ENCODE results near the gene IL36RN.

IL36RN gene

DNA sequence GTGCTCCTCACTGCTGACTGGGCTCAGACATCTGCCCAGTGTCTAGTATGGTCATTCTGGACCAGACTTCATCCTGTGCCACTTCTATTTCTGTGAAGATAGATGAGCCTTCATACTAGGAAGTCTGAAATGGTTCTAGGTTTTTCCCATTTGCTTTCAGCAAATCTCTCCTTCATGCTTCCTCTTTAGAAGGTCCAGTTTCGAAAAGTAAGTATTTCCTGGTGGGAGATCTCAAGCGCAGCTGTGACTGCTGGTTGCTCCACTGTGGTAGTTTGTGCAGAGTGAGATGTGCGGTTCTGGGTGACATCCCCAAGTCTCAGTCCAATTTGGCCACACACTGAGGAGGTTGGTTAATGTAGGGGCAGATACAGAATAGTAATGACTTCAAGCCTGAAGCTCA lies 20.7 kb upstream of the IL36RN start:
- Histone ChIP-seq H3K27me3 (ENCODE audit: insufficient read depth, low read depth) (no peaks in the 10 kb centered on the region), H3K79me2 (ENCODE audit: insufficient read depth, low read depth) (no peaks in the 10 kb centered on the region), H3K4me3 (IDR thresholded peaks at IDR 0.05; ENCODE audit: insufficient read depth, low read depth, low read length) (no peak overlapping the region), H3K4me2 (no peak overlapping the region), H3K27ac (no peak overlapping the region), H2AFZ (ENCODE audit: low read depth) (no peak overlapping the region), H4K20me1 (ENCODE audit: insufficient read depth) (no peaks in the 10 kb centered on the region), H3K9ac (no peak overlapping the region), H3K36me3 (ENCODE audit: insufficient read depth) (no peaks in the 10 kb centered on the region), H3K4me1 (ENCODE audit: low read depth, poor library complexity, severe bottlenecking) (no peaks in the 10 kb centered on the region)
- TF ChIP-seq, protein P1, sequence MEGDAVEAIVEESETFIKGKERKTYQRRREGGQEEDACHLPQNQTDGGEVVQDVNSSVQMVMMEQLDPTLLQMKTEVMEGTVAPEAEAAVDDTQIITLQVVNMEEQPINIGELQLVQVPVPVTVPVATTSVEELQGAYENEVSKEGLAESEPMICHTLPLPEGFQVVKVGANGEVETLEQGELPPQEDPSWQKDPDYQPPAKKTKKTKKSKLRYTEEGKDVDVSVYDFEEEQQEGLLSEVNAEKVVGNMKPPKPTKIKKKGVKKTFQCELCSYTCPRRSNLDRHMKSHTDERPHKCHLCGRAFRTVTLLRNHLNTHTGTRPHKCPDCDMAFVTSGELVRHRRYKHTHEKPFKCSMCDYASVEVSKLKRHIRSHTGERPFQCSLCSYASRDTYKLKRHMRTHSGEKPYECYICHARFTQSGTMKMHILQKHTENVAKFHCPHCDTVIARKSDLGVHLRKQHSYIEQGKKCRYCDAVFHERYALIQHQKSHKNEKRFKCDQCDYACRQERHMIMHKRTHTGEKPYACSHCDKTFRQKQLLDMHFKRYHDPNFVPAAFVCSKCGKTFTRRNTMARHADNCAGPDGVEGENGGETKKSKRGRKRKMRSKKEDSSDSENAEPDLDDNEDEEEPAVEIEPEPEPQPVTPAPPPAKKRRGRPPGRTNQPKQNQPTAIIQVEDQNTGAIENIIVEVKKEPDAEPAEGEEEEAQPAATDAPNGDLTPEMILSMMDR (conservative IDR thresholded peaks at IDR 0.05; ENCODE audit: low read depth, low read length): no peak

DNA sequence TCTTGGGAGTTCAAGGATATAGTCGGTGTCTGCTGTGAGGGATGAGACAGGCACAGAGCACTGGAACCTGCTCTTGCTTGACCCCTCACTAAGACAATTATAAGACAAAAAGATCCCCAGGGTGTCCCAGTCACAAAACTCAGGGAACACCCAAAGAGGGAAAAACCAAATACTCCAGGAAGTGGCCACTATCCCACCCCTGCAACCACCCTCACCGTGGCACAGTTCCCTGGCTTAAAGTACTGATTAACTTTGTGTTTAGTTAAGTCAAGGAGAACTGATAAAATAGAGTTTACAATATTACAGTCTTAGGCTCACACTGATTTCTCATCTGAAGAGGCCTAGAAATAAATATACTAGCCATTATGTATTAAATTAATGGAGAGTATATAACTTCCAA lies 19.8 kb upstream of the IL36RN start:
- no peaks in the 10 kb centered on the region for H3K36me3 ChIP-seq (ENCODE audit: insufficient read depth)
- no peak overlapping the region for H3K9ac ChIP-seq
- no peak overlapping the region for H2AFZ ChIP-seq (ENCODE audit: low read depth)
- H3K4me1 ChIP-seq (ENCODE audit: low read depth, poor library complexity, severe bottlenecking): no peaks in the 10 kb centered on the region
- H4K20me1 ChIP-seq (ENCODE audit: insufficient read depth): no peaks in the 10 kb centered on the region
- H3K4me2 ChIP-seq: no peak overlapping the region
- H3K27me3 ChIP-seq (ENCODE audit: insufficient read depth, low read depth): no peaks in the 10 kb centered on the region
- TF ChIP-seq, protein P1 (conservative IDR thresholded peaks at IDR 0.05; ENCODE audit: low read depth, low read length): no peak
- no peak overlapping the region for H3K27ac ChIP-seq
- no peaks in the 10 kb centered on the region for H3K79me2 ChIP-seq (ENCODE audit: insufficient read depth, low read depth)
- no peak overlapping the region for H3K4me3 ChIP-seq (IDR thresholded peaks at IDR 0.05; ENCODE audit: insufficient read depth, low read depth, low read length)

DNA sequence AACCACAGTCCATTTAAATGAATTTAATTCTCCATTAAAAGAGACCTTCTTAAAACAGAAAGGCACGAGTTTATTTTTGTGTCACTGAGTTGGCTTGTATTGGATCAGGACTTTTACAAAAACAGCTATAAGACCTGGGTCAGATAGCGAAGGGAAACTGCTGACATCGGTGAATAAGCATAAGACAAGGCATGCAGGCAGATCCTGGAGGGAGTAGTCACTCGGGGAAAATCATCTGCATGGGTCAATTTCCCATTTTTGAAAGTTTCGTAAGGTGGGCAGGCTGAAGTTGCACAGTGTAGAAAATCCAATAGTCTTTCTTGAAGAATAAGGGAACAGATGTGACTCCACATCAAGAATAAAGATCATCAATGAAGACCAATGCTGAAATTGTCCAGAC lies 19.3 kb upstream of the IL36RN start:
- Histone ChIP-seq H3K4me3 (IDR thresholded peaks at IDR 0.05; ENCODE audit: insufficient read depth, low read depth, low read length) (no peak overlapping the region), H2AFZ (ENCODE audit: low read depth) (no peak overlapping the region), H3K4me2 (no peak overlapping the region), H3K9ac (no peak overlapping the region), H3K27ac (no peak overlapping the region), H4K20me1 (ENCODE audit: insufficient read depth) (no peaks in the 10 kb centered on the region), H3K4me1 (ENCODE audit: low read depth, poor library complexity, severe bottlenecking) (no peaks in the 10 kb centered on the region), H3K36me3 (ENCODE audit: insufficient read depth) (no peaks in the 10 kb centered on the region), H3K27me3 (ENCODE audit: insufficient read depth, low read depth) (no peaks in the 10 kb centered on the region), H3K79me2 (ENCODE audit: insufficient read depth, low read depth) (no peaks in the 10 kb centered on the region)
- TF ChIP-seq, protein P1 (conservative IDR thresholded peaks at IDR 0.05; ENCODE audit: low read depth, low read length): no peak

DNA sequence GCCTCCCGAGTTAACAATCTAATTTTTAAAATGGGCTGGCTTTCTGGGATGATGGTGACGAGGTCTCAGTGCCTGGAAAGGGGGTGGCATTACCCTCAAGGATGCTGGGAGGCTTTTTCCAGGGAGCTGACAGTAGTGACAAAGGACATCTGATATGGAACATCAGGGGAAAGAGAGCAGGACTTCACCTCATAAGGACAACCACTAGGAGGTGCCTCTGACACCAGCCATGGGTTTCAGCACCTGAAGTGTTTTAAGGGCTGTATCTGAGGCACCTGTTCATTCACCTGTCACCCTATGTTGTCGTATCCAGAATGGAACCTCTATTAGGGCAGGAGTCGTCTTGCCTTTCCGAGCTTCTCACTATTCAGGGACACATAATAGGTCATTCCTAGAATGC lies 17.1 kb upstream of the IL36RN start:
- TF ChIP-seq, protein P1 (conservative IDR thresholded peaks at IDR 0.05; ENCODE audit: low read depth, low read length): no peak
- Histone ChIP-seq H4K20me1 (ENCODE audit: insufficient read depth) (no peaks in the 10 kb centered on the region), H2AFZ (ENCODE audit: low read depth) (no peak overlapping the region)

More for the DNA sequence above, 17.1 kb upstream of the IL36RN start:
- no peak overlapping the region for H3K4me3 ChIP-seq (IDR thresholded peaks at IDR 0.05; ENCODE audit: insufficient read depth, low read depth, low read length)
- H3K27ac ChIP-seq: no peak overlapping the region
- H3K27me3 ChIP-seq (ENCODE audit: insufficient read depth, low read depth): no peaks in the 10 kb centered on the region
- H3K4me1 ChIP-seq (ENCODE audit: low read depth, poor library complexity, severe bottlenecking): no peaks in the 10 kb centered on the region
- no peaks in the 10 kb centered on the region for H3K36me3 ChIP-seq (ENCODE audit: insufficient read depth)
- no peak overlapping the region for H3K9ac ChIP-seq
- no peaks in the 10 kb centered on the region for H3K79me2 ChIP-seq (ENCODE audit: insufficient read depth, low read depth)
- H3K4me2 ChIP-seq: no peak overlapping the region
